GM19043 (cell line): ENCODE data around the gene LRRC26.

Source experiments
- ATAC-seq: cut with Tn5 transposase; IDR thresholded peaks from one replicate; pipeline ENCODE4 v1.9.1; 2021; ENCODE audit warnings: low read depth; ENCODE audit not compliant: unreplicated experiment

The LRRC26 gene

GRCh38 chr9:137157618-137158415, 12.0 kb downstream of the LRRC26 start:
- ATAC-seq: no peak

- no peak for ATAC-seq
These were observed 13.1 kb downstream of the LRRC26 start for GRCh38 chr9:137156567-137157375.

- ATAC-seq: no peak
These were observed 16.9 kb downstream of the LRRC26 start for GRCh38 chr9:137152844-137153405.

GRCh38 chr9:137150617-137151457, 19.0 kb downstream of the LRRC26 start:
- ATAC-seq: peak; percentile 40

- peak; percentile 15 for ATAC-seq
These were observed 19.8 kb downstream of the LRRC26 start for GRCh38 chr9:137149942-137150616.

GRCh38 chr9:137149363-137149762, 20.5 kb downstream of the LRRC26 start:
- ATAC-seq: no peak

GRCh38 chr9:137148661-137149060, 21.2 kb downstream of the LRRC26 start:
- ATAC-seq: no peak

GRCh38 chr9:137148242-137148641, 21.6 kb downstream of the LRRC26 start:
- no peak for ATAC-seq

- no peak for ATAC-seq
These were observed 22.1 kb downstream of the LRRC26 start for GRCh38 chr9:137147793-137148160.

GRCh38 chr9:137147091-137147792, 22.6 kb downstream of the LRRC26 start:
- no peak for ATAC-seq

GRCh38 chr9:137146527-137146918, 23.3 kb downstream of the LRRC26 start:
- no peak for ATAC-seq

- ATAC-seq: no peak
These were observed 23.9 kb downstream of the LRRC26 start for GRCh38 chr9:137145731-137146526.

GRCh38 chr9:137143459-137143858, 26.4 kb downstream of the LRRC26 start:
- no peak for ATAC-seq

GRCh38 chr9:137141976-137142936, 27.6 kb downstream of the LRRC26 start:
- ATAC-seq: no peak

- ATAC-seq: no peak
These were observed 28.6 kb downstream of the LRRC26 start for GRCh38 chr9:137141050-137141810.

- ATAC-seq: no peak
These were observed 29.5 kb downstream of the LRRC26 start for GRCh38 chr9:137140151-137141012.
